IPS DF 4.7 (cell line): Measurements from ENCODE around the gene FAM13A.

Experiments used
- DNase-seq: peaks from one replicate; pipeline ENCODE4 v3.0.0-alpha.2; 2013; ENCODE audit warnings: low spot score; ENCODE audit errors: extremely low read depth

Gene FAM13A

GRCh38 chr4:88724406-88724805 lies 332.6 kb downstream of the FAM13A start:
- no peak for DNase-seq

DNA sequence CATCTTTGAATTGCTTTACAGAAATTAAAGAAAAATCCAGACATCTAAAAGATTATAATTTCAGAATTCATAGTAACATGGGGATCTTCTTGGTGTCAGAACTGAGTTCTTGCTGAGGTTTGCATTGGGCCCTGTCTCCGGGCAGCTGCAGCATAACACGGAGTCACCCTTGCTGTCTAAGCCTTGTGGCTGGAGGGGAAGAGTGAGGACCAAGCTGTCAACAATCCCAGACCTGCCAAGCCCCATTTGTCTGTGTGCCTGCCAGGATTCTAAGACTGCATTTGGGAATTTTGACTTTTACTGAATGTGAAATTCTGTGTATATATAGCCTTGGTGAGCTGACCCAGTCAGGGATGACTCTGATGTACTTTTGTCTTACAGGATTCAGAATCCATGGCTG lies 334.2 kb downstream of the FAM13A start:
- DNase-seq, result no peak

DNA sequence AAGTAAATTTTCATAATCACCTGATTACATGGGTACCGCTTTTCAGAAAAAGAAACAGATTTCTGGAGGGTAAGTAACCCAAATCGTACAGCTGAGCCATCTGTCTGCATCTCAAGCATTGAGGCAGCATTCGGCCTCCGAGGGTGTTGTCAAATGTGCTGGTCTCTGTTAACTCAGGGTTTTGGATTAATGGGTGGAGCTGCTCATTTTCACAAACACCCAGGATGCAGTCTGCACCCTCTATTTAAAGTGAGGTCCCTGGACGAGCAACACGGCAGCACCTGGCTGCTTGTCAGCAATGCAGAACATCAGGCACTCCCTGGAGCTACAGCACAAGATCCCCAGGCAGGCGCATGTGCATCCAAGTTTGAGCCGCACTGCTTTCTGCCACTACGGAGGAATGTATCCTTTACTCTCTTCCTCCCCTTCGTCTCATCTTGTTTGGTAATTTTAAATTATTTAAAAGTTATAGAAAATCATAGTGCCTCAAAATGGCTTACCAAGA lies 334.7 kb downstream of the FAM13A start:
- DNase-seq, result no peak

GRCh38 chr4:88720451-88721428 lies 336.2 kb downstream of the FAM13A start:
- no peak for DNase-seq

DNA sequence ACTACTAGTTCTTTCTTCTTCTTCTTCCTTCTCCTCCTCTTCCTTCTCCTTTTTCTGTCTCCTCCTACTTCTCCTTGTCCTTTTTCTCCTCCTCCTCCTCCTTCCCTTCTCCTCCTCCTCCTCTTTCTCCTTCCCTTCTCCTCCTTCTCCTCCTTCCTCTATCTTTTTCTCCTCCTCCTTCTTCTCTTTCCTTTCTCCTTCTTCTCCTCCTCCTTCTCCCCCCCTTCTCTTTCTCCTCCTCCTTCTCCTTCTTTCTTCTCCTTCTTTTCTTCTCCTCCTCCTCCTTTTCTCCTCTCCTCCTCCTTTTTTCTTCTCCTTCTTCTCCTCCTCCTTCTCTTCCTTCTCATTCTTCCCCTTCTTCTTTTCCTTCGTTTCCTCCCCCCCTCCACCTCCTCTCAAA lies 337.6 kb downstream of the FAM13A start:
- DNase-seq, result no peak

- no peak for DNase-seq
Observed at GRCh38 chr4:88718098-88718497, 338.9 kb downstream of the FAM13A start.

DNA sequence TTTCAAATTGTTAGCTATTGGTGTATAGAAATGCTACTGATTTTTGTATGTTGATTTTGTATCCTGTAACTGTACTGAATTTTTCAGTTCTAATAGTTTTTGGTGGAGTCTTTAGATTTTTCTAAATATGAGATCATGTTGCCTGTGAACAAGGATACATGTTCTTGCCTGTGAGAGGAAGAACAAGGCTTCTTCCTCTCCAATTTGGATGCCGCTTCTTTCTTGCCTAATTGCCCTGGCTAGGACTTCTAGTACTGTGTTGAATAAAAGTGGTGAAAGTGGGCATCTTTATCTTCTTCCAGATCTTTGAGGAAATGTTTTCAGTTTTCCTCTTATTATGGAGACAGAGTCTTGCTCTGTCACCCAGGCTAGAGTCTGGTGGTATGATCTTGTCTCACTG lies 343.2 kb downstream of the FAM13A start:
- no peak for DNase-seq

DNA sequence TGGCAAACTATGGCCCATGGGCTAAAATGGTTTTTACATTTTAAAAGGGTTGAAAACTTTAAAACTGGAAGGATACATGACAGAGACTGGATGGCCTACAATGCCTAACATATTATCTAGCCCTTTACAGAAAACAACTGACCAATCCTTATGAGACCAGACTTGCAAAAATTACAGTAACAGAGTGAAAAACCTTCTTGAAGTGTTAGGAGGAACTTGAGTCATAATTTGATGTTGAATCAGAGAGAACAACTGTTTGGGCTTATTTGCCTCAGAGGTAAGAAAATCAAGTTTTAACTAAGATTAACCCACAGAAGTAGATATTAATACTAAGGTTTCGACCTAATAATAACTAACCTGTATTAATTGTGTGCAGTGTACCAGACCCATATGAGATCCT lies 347.0 kb downstream of the FAM13A start:
- no peak for DNase-seq

DNA sequence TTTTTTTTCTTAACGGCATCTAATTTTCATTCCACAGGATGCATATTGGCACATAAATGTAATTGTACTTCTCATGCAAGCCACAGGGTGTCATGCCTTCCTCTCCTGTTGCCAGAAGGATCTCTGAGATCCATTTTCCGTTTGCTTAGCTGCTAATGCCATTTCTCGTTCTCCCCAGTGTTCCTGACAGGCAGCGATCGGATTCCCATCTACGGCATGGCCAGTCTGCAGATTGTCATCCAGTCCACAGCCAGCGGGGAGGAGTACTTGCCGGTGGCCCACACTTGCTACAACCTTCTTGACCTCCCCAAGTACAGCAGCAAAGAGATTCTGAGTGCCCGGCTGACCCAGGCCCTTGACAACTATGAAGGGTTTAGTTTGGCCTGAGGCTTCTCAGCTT lies 350.4 kb downstream of the FAM13A start:
- peak; percentile 22 for DNase-seq

- no peak for DNase-seq
Observed at GRCh38 chr4:88705805-88706492, 351.0 kb downstream of the FAM13A start.

DNA sequence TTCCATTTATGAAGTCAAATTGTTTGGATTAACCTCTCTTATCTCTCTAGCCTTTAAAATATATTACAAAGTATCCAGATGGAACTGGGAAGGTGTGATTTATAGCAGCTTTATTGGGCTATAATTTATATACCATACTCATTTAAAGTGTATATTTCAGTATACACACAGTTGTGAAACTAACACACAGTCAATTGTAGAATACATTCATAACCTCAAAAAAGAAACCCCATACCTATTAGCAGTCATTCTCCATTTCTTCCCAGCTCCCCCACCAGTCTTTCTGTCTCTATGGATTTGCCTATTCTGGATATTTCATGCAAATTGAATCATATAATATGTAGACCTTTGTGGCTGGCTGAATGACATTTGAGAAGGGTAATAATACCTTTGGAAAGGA lies 351.8 kb downstream of the FAM13A start:
- no peak for DNase-seq

DNA sequence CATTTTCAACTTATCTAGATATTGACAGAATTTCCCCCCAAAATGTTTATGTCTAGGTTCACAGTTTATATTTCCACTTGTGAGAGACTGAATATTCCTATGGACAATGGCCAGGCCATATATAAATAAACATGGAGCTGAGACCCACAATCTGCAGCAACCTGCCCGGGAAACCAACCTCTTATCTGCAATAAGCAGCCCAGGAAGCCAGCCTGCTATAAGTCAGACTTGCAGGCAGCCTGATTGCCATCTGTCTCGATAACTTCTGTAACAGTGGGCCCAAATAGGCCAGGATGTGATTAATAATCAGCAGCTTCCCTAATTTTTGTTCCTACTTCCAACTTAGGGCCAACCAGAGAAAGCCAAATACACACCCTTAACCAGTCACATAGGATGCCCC lies 354.2 kb downstream of the FAM13A start:
- no peak for DNase-seq

- DNase-seq, result no peak
Observed at GRCh38 chr4:88698519-88698918, 358.5 kb downstream of the FAM13A start.

- DNase-seq, result no peak
Observed at GRCh38 chr4:88697588-88698329, 359.2 kb downstream of the FAM13A start, which contains the start of gene NAP1L5. Gene NAP1L5 (minus strand): TSS chr4:88697829. CDS start chr4:88697754, 75 bp downstream.

DNA sequence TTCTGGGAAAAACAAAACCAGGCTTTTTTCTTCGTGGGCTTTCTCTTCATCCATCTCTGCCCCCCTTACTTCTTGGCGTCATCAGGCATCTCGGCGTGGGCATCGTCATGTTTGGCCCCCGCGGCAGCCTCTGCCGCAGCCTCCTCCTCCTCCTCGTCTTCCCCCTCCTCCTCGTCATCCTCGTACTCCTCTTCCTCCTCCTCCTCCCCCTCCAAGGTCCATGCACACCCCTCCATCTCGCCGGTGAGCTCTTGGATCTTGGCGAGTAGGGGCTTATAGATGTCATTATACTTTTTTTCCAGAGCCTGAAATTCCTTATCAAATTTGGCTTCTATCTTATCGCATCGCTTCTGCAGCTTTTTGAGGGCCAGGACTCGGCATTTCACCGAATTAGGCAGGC lies 359.8 kb downstream of the FAM13A start:
- DNase-seq, result no peak

- DNase-seq, result no peak
Observed at GRCh38 chr4:88696630-88697029, 360.4 kb downstream of the FAM13A start.

- DNase-seq, result no peak
Observed at GRCh38 chr4:88693792-88694191, 363.2 kb downstream of the FAM13A start.

DNA sequence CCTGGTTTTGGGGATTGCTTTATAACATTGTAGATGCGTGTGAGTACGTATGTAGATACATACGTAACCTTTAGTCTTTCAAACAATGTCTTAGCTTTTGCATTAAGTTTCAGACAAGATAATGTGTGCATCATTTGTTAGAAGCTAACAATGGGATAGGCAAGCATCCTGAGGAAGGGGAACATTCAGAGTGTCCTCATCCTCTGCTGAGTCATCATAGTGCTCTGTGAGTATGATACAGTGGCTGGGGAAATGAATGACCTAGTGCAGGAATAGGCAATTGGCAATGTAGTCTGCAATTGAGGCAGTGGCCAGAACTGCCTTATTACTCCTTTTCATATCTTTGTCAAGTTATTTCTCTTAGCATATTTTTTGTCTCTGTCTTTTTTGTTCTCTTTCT lies 366.6 kb downstream of the FAM13A start:
- DNase-seq, result no peak

DNA sequence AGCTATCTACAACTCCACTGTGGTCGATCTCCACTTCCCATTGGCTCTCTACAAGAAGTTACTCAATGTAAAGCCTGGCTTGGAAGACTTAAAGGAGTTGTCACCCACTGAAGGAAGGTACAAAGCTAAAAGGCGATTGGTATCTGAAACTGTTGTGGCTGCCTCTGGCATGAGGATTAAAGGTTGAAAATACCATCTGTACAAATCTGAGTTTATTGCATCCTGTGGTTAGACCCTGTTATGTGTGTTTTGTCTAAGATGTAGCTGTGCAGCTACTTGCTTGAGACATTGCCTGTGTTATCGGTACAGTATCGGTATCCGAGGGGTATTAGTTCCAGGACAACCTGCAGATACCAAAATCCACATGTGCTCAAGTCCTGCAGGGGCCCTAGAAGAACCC lies 375.8 kb downstream of the FAM13A start:
- no peak for DNase-seq
